GM18858 (cell line): Measurements from ENCODE around the gene TRAM2.

Source experiments
- ATAC-seq: cut with Tn5 transposase; IDR thresholded peaks from one replicate; pipeline ENCODE4 v1.9.1; 2021; ENCODE audit not compliant: unreplicated experiment

TRAM2 gene

DNA sequence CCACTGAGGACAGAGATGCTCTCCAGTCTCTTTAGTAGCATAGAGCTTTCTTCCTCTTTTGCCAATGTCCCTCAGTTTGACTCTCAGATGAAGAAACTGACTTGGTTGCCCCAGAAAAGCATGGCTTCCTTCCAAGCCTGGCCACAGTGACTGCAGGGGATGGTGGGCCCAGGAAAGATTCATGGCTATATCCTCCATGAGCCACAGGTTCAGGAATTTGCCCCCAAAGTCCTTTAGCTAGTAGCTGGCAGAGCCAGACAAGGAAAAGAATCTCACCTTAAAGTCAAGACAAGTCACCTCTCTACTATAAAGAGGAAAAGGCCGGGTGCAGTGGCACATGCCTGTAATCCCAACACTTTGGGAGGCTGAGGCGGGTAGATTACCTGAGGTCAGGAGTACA is 43.4 kb downstream of the TRAM2 start:
- no peak for ATAC-seq

DNA sequence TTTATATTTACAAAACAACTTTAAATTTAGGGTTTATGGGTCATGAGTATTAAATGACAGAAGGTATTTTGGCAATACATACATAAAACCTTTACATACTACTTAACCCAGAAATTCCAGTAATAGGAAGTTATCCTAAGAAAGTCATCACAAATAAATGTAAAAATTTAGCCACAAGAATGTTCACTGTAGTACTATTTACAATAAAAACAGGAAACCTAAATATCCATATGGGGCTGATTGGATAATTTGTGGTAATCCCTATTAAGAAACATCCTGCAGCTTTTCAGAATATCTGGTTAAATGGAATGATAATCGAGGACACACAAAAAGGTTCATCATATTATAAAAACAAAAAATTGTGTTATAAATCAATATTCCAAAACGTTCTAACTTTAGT is 44.4 kb downstream of the TRAM2 start:
- ATAC-seq: no peak

DNA sequence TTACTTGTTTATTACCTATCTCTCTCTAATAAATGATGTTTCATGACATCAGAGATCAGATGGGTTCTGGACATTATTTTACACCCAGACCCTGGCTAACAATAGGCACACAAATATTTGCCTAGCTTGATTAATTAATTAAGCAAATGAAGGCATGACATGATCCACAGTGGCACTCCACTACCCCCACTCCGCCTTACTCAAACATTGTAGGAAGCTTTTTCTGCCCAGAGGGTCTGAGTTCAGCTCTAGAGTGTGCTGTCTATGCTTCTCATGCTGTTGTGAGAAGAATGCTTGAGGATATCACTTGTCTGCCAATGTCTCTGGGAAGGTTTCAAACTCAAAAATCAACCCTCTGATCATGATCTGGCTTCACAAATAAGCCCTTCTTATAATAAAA is 45.0 kb downstream of the TRAM2 start:
- no peak for ATAC-seq

DNA sequence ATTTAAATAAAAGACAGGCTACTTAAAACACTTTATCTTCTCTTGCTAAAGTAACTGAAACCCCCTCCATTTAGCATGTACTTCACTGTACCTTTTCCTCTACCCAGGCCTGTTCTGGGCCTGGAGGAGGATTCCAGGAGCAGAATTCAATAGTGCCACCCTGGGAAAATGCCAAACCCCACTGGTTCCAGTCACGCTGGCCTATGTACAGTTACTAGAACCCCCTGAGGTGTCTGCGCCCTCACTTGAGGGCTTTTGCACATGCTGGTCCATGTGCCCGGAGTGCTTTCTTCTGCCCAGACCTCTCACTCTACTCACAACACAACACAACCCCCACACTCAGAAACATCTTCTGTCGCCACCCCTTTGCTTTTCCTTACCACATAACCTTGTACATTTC is 45.5 kb downstream of the TRAM2 start:
- ATAC-seq: no peak

DNA sequence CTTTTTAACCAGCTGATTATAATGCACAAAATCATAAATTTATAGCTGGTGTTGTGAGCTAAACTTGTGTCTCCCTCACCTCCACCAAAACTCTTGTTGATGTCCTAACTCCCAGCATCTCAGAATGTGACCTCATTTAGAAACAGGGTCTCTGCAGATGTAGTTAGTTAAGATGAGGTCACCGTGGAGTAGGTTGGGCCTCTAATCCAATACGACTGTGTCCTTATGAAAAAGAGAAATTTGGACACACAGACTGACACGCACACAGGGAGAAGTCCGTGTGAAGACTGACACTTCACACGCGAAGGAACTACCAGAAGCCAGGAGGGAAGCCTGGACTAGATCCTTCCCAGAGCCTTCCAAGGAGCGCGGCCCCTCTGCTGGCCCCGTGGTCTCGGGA is 46.5 kb downstream of the TRAM2 start:
- no peak for ATAC-seq

DNA sequence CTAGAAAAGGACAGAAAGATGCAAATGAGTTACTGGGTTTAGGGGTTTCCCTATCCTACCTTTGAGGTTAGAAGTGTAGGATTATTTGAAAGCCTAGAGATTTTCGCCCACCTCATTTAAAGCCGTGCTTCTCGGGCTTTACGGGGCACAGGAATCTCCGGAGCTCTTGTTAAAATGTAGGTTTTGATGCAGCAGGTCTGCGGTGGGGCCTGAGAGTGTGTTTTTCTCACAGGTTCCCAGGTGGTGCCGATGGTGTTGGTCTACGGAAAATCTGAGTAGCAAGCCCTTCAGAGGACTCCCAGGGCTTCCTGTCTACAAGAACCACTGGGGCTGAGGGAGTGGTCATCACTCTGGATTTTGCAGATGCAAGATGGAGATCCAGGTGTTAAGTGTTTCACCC is 47.5 kb downstream of the TRAM2 start:
- ATAC-seq: peak; percentile 33

DNA sequence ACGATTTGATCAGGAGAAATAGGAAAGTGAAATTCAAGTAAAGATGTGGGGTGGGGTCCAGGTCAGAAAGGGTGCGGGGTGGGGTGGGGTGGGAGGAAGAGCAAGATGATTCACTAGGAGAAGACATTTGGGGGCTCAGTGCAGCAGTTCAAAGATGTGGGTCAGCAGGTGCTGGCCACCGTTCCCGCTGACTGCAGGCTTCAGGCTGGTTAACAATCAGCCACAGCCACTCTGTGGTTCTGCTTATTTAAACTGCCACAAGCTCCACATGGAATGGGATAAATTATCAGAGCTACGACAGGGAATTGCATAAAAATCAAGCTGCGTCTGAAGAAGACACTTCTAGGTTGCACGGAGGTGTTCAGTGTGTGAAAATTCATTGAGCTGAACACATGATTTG is 49.4 kb downstream of the TRAM2 start:
- ATAC-seq: no peak

DNA sequence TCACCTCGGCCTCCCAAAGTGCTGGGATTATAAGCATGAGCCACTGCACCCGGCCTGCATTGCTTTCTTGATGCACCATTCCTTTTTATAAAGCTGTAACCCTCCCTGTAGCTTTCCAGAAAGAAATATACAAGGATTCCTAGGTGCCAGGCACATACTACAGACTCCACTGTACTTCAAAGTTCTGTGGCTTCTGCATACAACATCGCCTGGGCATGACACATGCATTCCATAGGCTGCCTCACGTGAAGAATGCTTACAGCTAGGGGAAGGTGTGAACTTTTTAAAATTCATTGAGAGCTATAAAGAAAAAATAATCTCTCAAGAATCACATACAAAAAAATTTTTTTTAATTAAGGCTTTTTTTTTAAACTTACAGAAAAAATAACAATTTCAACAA is 50.2 kb downstream of the TRAM2 start:
- no peak for ATAC-seq

DNA sequence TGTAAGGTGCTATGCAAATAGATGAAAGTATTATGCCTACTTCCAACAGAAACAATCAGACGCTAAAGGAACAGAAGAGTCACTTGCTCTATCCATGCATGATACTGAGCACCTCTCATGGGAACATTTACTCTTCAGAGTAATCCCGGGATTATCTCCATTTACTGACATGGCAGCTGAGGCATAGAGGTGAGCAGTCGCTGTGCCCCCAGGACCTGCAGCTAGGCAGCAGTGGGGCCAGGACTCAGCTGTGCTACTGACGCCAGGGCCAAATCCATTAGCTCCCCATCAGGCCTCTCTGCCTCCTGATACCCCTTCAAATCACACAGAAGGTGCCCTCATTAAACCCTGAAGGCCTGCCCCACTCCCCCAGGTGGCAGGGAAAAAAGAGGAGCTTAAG is 51.9 kb downstream of the TRAM2 start:
- no peak for ATAC-seq

DNA sequence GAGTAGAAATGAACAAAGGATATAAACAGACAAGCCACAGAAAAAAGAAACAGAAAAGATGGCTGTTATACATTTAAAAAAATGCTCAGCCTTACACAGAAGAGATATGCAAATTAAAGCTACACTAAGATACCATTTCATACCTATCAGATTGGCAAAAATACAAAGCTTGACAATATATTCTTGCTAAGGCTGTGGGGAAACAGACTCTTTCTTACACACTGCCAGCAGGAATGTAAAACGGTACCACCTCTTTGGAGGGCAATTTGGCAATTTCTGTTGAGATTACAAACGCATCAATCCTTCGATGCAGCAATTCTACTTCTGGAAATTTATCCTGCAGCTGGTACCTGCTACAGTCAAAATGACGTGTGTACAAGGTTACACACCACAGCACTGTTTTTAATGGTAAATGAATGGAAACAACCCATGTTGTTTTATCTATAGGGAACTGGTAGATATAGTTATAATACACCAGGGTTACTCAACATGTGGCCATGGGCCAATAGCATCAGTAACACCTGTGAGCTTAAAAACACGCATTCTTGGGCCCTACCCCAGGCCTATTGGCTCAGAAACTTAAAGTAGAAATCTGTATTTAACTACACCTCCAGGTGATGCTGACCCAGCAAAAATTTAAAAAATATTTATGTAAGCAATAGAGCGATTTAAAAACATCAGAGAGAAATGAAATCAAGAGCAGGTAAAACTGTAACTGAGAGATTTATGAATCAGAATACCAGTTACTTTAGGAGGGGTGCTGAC is 53.3 kb downstream of the TRAM2 start:
- ATAC-seq: no peak

DNA sequence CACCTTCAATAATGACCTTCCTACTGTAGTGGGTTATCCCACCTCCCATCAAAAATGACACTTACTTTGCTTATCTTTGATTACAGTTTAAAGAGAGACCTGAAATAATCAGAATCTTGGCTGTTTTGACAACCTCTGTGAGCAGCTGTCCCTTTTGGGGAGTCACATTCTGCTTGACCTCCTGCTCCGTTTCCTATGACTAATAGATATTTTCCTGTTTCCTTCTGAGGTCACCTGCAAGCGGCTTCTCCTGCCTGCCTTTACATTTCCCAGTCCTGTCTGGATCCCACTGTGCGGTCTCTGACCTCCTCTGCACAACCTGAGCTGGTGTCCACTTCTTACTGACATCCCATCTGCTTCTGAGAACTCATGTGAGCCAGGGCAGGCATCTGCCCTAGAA is 54.2 kb downstream of the TRAM2 start:
- no peak for ATAC-seq

DNA sequence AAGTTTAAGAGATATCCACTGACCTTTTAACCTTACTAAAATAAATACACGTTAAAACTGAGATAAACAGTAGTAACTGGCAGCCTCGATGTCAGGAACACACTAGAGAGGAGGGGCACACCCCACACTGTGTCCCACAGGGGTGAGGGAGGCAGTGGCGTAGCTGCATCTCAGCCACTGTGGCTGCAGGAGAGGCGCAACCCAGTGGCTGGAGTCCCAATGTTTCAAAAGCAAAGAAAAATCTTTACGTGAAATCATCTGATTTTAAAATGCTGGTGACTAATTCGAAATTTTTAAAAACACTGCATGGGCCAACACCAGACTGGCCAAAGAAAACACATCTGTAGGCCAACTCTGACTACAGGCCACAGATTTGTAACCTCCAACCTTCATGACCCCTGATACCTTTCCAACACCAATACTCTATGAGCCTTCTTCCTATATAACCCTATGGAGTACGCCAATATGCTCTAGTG is 54.7 kb downstream of the TRAM2 start:
- ATAC-seq: no peak

DNA sequence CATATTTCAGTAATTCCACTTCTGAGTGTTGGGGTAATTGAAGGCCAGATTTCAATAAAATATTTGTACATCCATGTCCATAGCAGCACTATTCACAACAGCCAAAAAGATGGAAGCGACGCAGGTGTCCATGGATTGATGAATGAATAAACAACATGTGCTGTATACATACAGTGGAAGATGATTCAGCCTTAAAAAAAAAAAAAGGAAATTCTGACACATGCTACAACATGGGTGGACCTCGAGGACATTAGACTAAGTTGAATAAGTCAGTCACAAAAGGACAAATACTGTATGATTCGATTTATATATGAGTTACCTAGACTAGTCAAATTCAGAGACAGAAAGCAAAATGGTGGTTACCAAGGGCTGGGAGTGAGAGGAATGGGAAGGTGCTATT is 57.2 kb downstream of the TRAM2 start:
- no peak for ATAC-seq

DNA sequence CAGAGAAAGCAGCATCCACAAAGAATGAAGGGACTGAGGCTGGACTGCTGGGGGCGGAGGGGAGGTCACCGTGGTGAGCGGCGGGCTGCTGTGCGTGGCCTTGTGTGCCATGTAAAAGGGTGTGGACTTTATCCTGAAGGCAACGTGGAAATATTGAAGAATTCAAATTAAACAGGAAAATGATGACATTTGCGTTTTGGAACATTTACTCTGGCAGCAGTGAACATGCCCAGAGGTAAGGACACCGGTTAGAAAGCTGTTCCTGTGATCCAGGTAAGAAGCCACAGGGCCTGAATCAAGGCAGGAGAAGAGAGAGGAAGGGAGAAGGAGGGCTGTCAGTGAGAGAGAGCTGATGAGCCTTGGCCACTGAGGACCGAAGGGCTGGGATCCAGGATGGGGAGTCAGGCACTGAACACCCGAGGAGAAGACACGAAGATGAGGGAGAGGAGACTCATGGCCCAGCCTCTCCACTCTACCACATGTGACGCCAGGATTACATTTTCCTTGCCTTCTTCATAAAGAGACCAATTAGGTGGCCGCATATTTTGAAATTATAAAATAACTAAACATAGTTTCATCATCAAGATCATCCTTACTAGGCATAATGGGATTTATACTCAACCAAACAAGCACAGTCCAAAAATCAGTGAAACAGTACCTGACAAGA is 58.4 kb downstream of the TRAM2 start:
- no peak for ATAC-seq

DNA sequence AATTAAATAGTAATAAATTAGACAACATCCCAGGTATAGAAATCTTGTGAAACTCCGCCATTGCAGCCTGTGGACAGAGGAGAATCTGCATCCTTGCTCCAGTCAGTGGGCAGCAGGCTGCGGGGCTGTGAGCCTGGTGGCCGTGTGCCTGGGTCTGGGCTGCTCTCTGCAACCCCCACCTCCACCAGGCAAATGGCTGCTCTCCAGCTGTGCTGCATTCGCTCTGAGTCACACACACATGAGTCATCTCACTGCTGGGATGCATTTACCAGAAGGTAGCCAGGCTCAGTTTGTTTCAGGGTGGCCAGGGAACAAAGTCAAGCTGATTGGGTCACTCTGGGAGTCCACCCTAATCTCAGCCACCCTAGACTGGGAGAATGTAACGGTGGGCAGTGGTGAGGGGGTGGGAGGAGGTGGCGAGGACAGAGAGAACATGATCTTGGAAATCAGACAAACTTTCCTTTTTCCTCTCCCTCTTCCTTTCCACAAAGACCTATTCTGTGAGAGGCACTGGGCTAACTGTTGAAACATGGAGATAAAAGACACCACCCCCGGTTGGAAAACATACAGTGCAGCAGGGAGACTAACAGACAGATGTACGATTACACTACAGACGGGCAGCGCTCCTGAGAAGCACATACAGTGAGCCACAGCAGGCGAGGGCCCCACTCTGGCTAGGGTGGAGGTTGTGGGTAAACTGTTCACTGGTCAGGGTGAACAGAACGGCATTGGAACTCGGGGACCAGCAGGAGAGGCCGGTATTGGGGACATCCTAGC is 59.2 kb downstream of the TRAM2 start:
- peak; percentile 92 for ATAC-seq

DNA sequence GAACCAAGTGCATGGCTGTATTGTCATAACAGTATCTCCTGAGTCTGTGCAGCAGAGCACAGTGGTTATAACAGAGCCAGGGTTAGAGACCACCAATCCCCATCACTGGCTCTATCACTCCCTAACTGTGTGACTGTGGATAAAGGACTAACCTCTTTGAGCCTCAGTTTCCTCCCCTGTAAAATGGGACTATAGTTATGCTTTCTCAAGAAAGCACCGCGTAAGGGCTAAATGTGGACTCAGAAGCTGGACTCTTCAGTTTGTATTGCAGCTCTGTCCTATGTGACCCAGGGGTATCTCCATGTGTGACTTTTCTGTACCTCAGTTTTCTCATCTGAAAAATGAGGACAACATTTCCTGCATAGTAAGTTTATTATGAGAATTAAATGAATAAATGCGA is 59.9 kb downstream of the TRAM2 start:
- ATAC-seq: no peak

DNA sequence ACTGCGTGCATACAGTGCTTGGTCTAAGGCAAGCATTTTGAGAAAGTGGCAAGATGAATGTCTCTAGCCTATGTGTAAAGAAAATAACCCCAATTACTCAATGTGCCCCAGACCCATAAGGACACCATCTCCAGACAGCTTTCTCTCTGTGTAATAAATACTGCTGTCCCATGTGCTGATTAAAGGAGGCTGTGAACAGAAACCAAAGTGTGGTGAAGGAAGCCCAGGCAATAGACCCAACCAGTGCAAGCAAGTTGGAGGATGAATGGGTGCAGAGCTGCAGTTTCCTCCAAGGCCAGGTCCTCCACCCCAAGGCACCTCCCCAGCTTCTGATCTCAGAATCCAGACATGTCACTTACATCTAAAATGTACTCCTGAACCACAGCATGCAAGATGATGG is 60.6 kb downstream of the TRAM2 start:
- no peak for ATAC-seq

DNA sequence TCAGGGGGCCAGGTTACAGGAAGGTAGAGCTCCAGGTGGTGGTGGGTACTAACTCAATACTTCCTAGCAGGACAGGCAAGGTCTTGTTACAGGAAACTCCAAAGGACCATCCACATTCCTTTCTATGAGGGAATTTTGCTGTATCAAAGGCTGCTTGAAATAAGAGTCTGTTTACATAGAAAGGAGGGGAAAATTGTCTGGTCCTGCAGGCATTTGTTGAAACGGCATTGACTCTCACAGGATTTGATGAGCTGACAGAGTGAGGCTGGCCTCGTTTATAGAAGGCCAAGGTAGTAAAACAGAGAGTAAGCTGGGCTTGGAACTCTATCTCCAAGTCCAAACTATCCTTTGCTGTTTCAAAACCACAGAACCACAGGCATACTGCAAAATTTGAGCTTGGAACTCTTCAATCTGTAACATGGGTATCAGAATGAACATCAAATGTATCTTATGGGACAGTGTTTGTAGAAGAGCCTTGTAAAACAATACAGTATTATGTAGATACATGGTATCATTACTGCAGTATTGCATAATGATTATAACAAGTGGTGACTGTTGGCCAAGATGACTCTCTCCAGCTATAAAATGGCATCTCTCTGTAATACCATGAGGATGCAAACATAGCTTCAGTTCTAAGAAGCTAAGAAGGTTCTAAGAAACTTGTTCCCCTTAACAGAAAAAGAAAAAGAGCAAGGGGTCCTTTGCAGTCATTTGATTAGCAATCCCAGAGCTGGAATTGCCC is 61.5 kb downstream of the TRAM2 start:
- no peak for ATAC-seq

DNA sequence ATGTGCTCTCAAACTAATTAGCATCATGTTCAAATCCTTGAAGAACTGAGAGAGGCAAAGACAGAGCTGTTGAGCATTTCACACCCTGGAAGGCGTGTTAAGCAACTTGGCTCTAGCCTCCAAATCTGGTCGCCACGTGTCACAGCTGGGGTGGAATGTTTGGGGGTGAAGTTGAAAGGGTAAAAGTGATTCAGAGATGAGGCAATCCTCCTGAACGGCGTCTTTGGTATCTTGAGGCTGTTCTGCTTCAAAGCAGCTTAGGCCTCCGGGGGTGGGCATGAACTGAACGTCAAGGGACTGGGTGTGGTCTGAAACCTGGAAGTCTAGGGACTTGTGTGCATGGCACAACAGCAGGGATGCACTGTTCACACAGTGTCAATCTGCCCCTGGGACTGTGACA is 62.3 kb downstream of the TRAM2 start:
- no peak for ATAC-seq

DNA sequence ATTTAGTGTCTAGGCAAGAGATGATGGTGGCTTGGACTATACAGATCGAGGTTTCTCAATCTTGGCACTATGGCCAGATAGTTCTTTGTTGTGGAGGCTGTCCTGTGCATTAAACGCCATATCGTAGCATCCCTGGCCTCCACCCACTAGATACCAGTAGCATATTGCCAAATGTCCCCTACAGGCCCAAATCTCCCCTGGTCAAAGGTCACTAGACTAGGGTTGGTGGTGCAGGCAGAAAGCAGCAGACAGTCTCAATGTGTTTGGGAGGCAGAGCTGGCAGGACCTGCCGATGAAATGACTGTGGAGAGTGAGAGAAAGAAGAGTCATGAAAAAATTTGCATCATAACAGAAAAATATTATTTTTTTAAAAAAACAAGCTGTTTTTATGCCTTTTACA is 63.0 kb downstream of the TRAM2 start:
- no peak for ATAC-seq

DNA sequence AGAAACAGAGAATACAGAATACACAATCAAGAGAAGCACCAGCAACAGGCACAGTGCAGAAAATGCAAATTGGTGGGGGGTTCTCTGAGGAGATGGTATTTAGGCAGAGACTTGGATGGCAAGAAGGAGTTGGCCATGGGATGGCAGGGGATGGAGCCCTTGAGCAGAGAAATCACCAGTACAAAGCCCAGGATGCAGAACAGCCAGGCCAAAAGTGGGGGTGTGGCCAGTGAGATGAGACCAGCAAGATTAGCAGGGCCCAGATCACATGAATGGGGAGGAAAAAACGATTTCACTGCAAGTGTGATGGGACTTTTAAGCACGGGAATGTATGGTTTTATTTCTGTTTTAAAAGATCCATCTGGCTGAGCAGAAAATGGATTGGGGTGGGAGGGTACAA is 63.4 kb downstream of the TRAM2 start:
- ATAC-seq: no peak
